H1 (cell line): ENCODE data around the gene PELI2. TPM values are rescaled to one million over a fixed set of nuclear protein-coding genes. Genes with fewer than 3 reads are reported as not detected.

Source experiments
- CTCF ChIA-PET: fragments of 300-600 bp; sonication (Branson Sonifier 250); formaldehyde crosslinking; loops from one replicate; lab custom pipeline; 2021; ENCODE audit not compliant: partially characterized antibody; lab: Charles Lee
- POLR2A ChIA-PET: fragments of 300-600 bp; sonication (Branson Sonifier 250); formaldehyde crosslinking; loops from one replicate; lab custom pipeline; 2021; ENCODE audit warnings: inconsistent platforms; ENCODE audit not compliant: partially characterized antibody; lab: Charles Lee
- DNase-seq, 2 experiments: peaks; one replicate each; pipeline versions ENCODE4 v3.0.0 to v3.0.0-alpha.2; 2010 to 2022; ENCODE audit warnings: low spot score in 2 of 2, low read depth in 1 of 2, mixed read lengths in 1 of 2
- FAIRE-seq: peaks from 2 replicates; lab custom pipeline; 2011; peaks lifted over from hg19 to GRCh38; lab: Jason Lieb, UNC
- H2AFZ ChIP-seq: 2 replicates; pipeline ENCODE4 v1.8.1; 2012; ENCODE audit warnings: low read length, inconsistent platforms
- H2AK5ac ChIP-seq: 2 replicates; pipeline ENCODE4 v1.6.1; 2013; ENCODE audit warnings: low read depth, low read length
- H2BK120ac ChIP-seq: replicated peaks from 2 replicates; pipeline ENCODE3; 2013; ENCODE audit warnings: low read depth, low read length, inconsistent platforms
- H2BK12ac ChIP-seq: 2 replicates; pipeline ENCODE4 v1.6.1; 2013; ENCODE audit warnings: low read depth, low read length
- H2BK15ac ChIP-seq: 2 replicates; pipeline ENCODE4 v1.6.1; 2013; ENCODE audit warnings: low read length
- H2BK20ac ChIP-seq: 2 replicates; pipeline ENCODE4 v1.6.1; 2013; ENCODE audit warnings: low read length
- H2BK5ac ChIP-seq: 2 replicates; pipeline ENCODE4 v1.6.1; 2013; ENCODE audit warnings: low read depth, low read length
- H3K14ac ChIP-seq: 2 replicates; pipeline ENCODE4 v1.6.1; 2013; ENCODE audit warnings: inconsistent platforms; ENCODE audit not compliant: insufficient read length
- H3K18ac ChIP-seq: 2 replicates; pipeline ENCODE4 v1.6.1; 2013; ENCODE audit warnings: low read length; ENCODE audit errors: extremely low read depth
- H3K23ac ChIP-seq: 2 replicates; pipeline ENCODE4 v1.6.1; 2013; ENCODE audit warnings: inconsistent platforms; ENCODE audit not compliant: insufficient read length
- H3K23me2 ChIP-seq: 2 replicates; pipeline ENCODE4 v1.6.1; 2013; ENCODE audit warnings: low read depth, low read length
- H3K27ac ChIP-seq: 2 replicates; pipeline ENCODE4 v1.6.1; 2011; ENCODE audit warnings: low read depth, low read length, inconsistent platforms
- H3K27me3 ChIP-seq, 4 experiments: replicated peaks in 1 of 4; 1 replicate in 1 of 4; 2 replicates in 3 of 4; pipeline versions ENCODE4 v1.6.1 to v1.8.1; 2011 to 2013; ENCODE audit warnings: low read length in 3 of 4, mild to moderate bottlenecking in 3 of 4, inconsistent platforms in 2 of 4, mixed read lengths in 2 of 4, moderate library complexity in 1 of 4; ENCODE audit not compliant: control insufficient read depth in 3 of 4, insufficient read depth in 3 of 4; ENCODE audit errors: extremely low read depth in 1 of 4
- H3K36me3 ChIP-seq, 4 experiments: 2 replicates each; pipeline versions ENCODE4 v1.6.1 to v1.8.1; 2011 to 2013; ENCODE audit warnings: mild to moderate bottlenecking in 4 of 4, low read length in 3 of 4, moderate library complexity in 2 of 4, control low read depth in 1 of 4, inconsistent platforms in 1 of 4; ENCODE audit not compliant: insufficient read depth in 4 of 4, control insufficient read depth in 2 of 4
- H3K4ac ChIP-seq: replicated peaks from 2 replicates; pipeline ENCODE3; 2013; ENCODE audit warnings: low read length, low read depth, mixed read lengths, inconsistent platforms; ENCODE audit not compliant: insufficient read length
- H3K4me1 ChIP-seq, 4 experiments: replicated peaks in 1 of 4; 1 replicate in 1 of 4; 2 replicates in 3 of 4; pipeline versions ENCODE4 v1.6.1 to v1.8.1; 2011 to 2013; ENCODE audit warnings: low read length in 3 of 4, inconsistent platforms in 2 of 4, mixed read lengths in 1 of 4; ENCODE audit not compliant: insufficient read depth in 4 of 4, control insufficient read depth in 3 of 4
- H3K4me2 ChIP-seq, 2 experiments: 2 replicates each; pipeline versions ENCODE4 v1.6.1 to v1.8.1; 2011 to 2013; ENCODE audit warnings: low read depth in 2 of 2, low read length in 2 of 2, control low read depth in 1 of 2, inconsistent platforms in 1 of 2, mild to moderate bottlenecking in 1 of 2; ENCODE audit not compliant: insufficient read depth in 1 of 2
- H3K4me3 ChIP-seq, 4 experiments: fragments of 200-600, 300-600 bp in 1 of 4; sonication (generic), shearing (Covaris generic), sonication (Bioruptor Twin) in 1 of 4; 2 replicates each; pipeline versions ENCODE4 v1.5.1 to v1.8.1; 2011 to 2016; ENCODE audit warnings: low read length in 4 of 4, low read depth in 3 of 4, control low read depth in 2 of 4, inconsistent platforms in 2 of 4, mild to moderate bottlenecking in 2 of 4, mixed read lengths in 1 of 4, moderate library complexity in 1 of 4; ENCODE audit not compliant: insufficient read depth in 2 of 4; ENCODE audit errors: extremely low read depth in 1 of 4
- H3K56ac ChIP-seq: replicated peaks from 2 replicates; pipeline ENCODE3; 2013; ENCODE audit warnings: low read depth, mild to moderate bottlenecking, mixed read lengths, low read length, inconsistent platforms; ENCODE audit not compliant: insufficient read length
- H3K79me1 ChIP-seq: 2 replicates; pipeline ENCODE4 v1.6.1; 2013; ENCODE audit warnings: low read depth, low read length, control low read depth
- H3K79me2 ChIP-seq, 2 experiments: 2 replicates each; pipeline versions ENCODE4 v1.6.1 to v1.8.1; 2012 to 2013; ENCODE audit warnings: low read length in 2 of 2, mild to moderate bottlenecking in 2 of 2, inconsistent platforms in 1 of 2; ENCODE audit not compliant: insufficient read depth in 2 of 2, control insufficient read depth in 1 of 2
- H3K9ac ChIP-seq, 4 experiments: replicated peaks in 1 of 4; 1 replicate in 1 of 4; 2 replicates in 3 of 4; pipeline versions ENCODE4 v1.6.1 to v1.8.1; 2011 to 2013; ENCODE audit warnings: low read depth in 3 of 4, low read length in 3 of 4, control low read depth in 2 of 4, mild to moderate bottlenecking in 2 of 4, moderate library complexity in 2 of 4, inconsistent platforms in 1 of 4; ENCODE audit errors: extremely low read depth in 1 of 4
- H3K9me3 ChIP-seq, 2 experiments: 2 replicates each; pipeline versions ENCODE4 v1.6.1 to v1.8.1; 2012 to 2013; ENCODE audit warnings: mild to moderate bottlenecking in 2 of 2, moderate library complexity in 2 of 2, control low read depth in 1 of 2, inconsistent platforms in 1 of 2, low read depth in 1 of 2, low read length in 1 of 2, mixed read lengths in 1 of 2; ENCODE audit not compliant: insufficient read depth in 2 of 2
- H4K20me1 ChIP-seq, 2 experiments: replicated peaks in 1 of 2; 2 replicates each; pipeline versions ENCODE3 to v1.8.1; 2011 to 2013; ENCODE audit warnings: inconsistent platforms in 2 of 2, low read length in 2 of 2, mild to moderate bottlenecking in 1 of 2; ENCODE audit not compliant: insufficient read depth in 2 of 2, control insufficient read depth in 1 of 2
- H4K5ac ChIP-seq: 2 replicates; pipeline ENCODE4 v1.6.1; 2013; ENCODE audit warnings: low read length, low read depth, mixed read lengths, inconsistent platforms; ENCODE audit not compliant: insufficient read length
- H4K8ac ChIP-seq: 2 replicates; pipeline ENCODE4 v1.8.0; 2013; ENCODE audit warnings: mild to moderate bottlenecking, moderate library complexity, low read length, inconsistent platforms; ENCODE audit not compliant: insufficient read depth; ENCODE audit errors: extremely low read depth
- H4K91ac ChIP-seq: replicated peaks from 2 replicates; pipeline ENCODE3; 2013; ENCODE audit warnings: low read length, mixed read lengths, inconsistent platforms; ENCODE audit not compliant: insufficient read length
- BACH1 ChIP-seq: IDR thresholded peaks from 2 replicates; pipeline ENCODE4 v1.6.1; 2012; ENCODE audit warnings: low read length, improper control_type of control experiment
- KDM4A ChIP-seq: IDR thresholded peaks from one replicate; pipeline ENCODE4 v1.7.1; 2012; ENCODE audit warnings: low read depth, mild to moderate bottlenecking, moderate library complexity, low read length, inconsistent platforms; ENCODE audit not compliant: severe bottlenecking
- MAFK ChIP-seq: IDR thresholded peaks from 2 replicates; pipeline ENCODE4 v1.6.1; 2012; ENCODE audit warnings: low read depth, mild to moderate bottlenecking, improper control_type of control experiment, low read length
- RAD21 ChIP-seq, 2 experiments: IDR thresholded peaks in 1 of 2; conservative IDR thresholded peaks in 1 of 2; 2 replicates each; pipeline ENCODE4 v1.6.1; 2011; ENCODE audit warnings: low read depth in 2 of 2, low read length in 2 of 2, improper control_type of control experiment in 1 of 2, inconsistent platforms in 1 of 2, mild to moderate bottlenecking in 1 of 2, moderate library complexity in 1 of 2
- RXRA ChIP-seq: IDR thresholded peaks from 2 replicates; pipeline ENCODE4 v1.6.1; 2011; ENCODE audit warnings: low read depth, mild to moderate bottlenecking, low read length, moderate library complexity; ENCODE audit not compliant: insufficient read depth
- YY1 ChIP-seq: IDR thresholded peaks from 2 replicates; pipeline ENCODE4 v1.6.1; 2011; ENCODE audit warnings: low read depth, mild to moderate bottlenecking, low read length
- ZNF274 ChIP-seq: IDR thresholded peaks from 2 replicates; pipeline ENCODE4 v1.7.0; 2012; ENCODE audit warnings: low read length, borderline replicate concordance; ENCODE audit errors: extremely low read depth
- WGBS, 2 experiments: shearing (Covaris generic) in 1 of 2; methylation state at CpG; one replicate each; pipeline versions ENCODE4 v1.1.6 to v1.1.7; 2013 to 2015; ENCODE audit warnings: low lambda C conversion rate in 2 of 2, mixed read lengths in 2 of 2, inconsistent platforms in 1 of 2, low coverage in 1 of 2, missing lambda C conversion rate in 1 of 2; ENCODE audit not compliant: insufficient replicate concordance in 2 of 2, insufficient coverage in 1 of 2, insufficient read length in 1 of 2; ENCODE audit errors: extremely low coverage in 1 of 2, missing lambda C conversion rate in 1 of 2; 5-methylcytosine and 5-hydroxymethylcytosine counted together
- polyA plus RNA-seq, 7 experiments: library from polyadenylated mRNA; depleted of rRNA in 3 of 7; stranded (reverse) in 5 of 7; unstranded in 2 of 7; fragments of >200 nt in 5 of 7; fragments of 200-250 nt in 2 of 7; gene quantifications; 1 replicate in 5 of 7; 2 replicates in 1 of 7; 4 replicates in 1 of 7; pipeline versions ENCODE4 v1.2.1 to v1.2.3, GENCODE V29; 2011 to 2013; ENCODE audit warnings: missing spikeins in 2 of 7, mixed read lengths in 2 of 7
- total RNA-seq: library from RNA; stranded (reverse); fragmentation: NEBNext Ultra II Directional; extraction: Animal tissue kit (Norgen Biotek cat#: 25700); gene quantifications from 2 replicates; pipeline ENCODE4 v1.2.1, GENCODE V29; 2021
- TF ChIP-seq, protein P1 (sequence below), 3 experiments: IDR thresholded peaks; 1 replicate in 2 of 3; 2 replicates in 1 of 3; pipeline versions ENCODE4 v1.5.1 to v1.6.1; 2011; ENCODE audit warnings: low read length in 3 of 3, mild to moderate bottlenecking in 3 of 3, inconsistent platforms in 2 of 3, low read depth in 1 of 3, moderate library complexity in 1 of 3; ENCODE audit not compliant: insufficient read depth in 1 of 3; ENCODE audit errors: control extremely low read depth in 1 of 3

The PELI2 gene
- total and polyA plus RNA-seq, 2 of the 8 experiments (the other 6 are each of a cell fraction or from before 2014, with no cell fraction given), result 14.6 to 25.7 TPM

DNA sequence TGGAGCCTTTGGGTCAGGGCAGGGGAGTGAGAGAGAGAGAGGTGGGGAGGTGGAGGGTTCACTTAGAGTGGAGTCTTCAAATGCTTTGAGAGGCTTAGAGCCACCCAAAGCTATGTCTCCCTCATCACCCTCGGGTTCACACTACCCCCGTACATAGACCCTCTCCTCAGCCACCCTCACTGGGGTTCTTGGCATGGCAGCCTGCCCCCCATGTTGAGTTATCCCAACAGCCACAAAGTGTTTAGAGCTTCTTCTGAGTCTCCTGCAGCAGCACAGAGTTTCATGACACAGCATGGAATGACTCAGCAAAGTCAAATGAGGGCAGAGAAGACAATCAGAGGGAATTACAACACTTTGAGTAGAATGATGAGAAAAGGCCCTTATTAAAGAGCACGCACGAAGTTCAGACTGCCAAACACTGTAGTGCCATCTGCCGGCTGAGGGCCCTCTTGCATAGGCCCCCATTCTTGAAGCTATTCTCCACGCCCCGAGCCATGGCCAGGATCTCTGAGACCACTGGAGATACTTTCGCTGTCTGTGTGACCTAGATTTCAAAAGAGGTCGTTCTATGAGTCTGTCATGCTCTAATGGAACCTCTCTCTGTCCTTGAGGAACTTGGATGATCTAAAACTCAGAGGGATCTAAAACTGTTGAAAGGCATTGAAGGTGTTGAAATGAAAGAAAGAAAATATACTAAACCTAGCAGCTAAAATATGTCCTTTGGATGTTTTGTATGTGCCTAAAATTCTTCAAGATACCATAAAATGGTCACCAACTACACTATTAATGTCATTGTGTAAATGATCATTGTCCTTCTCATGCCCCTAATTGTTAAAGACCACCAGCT, 221.9 kb downstream of the PELI2 start:
- no peak overlapping the region for H4K91ac ChIP-seq
- H3K79me1 ChIP-seq, result no peaks in the 10 kb centered on the region
- no peak overlapping the region for H3K23ac ChIP-seq
- no peak for FAIRE-seq
- no peak overlapping the region for H3K27ac ChIP-seq
- H2AFZ ChIP-seq, result no peak overlapping the region
- WGBS, 2 experiments, result 69% methylated on average over 9 of the region's 9 CpGs; no CpG with 5 or more reads in 1 of the 2 experiments
- no peak overlapping the region for H4K5ac ChIP-seq
- no peak overlapping the region for H3K14ac ChIP-seq
- DNase-seq, result peak in 1 of 2 experiments; percentile 56
- H3K56ac ChIP-seq, result no peak overlapping the region
- H3K79me2 ChIP-seq, result no peaks in the 10 kb centered on the region
- no peak overlapping the region for H2BK20ac ChIP-seq
- H3K23me2 ChIP-seq, result no peaks in the 10 kb centered on the region
- H3K4me1 ChIP-seq, result no peaks in the 10 kb centered on the region
- H2BK120ac ChIP-seq, result no peak overlapping the region
- H2AK5ac ChIP-seq, result no peak overlapping the region
- no peaks in the 10 kb centered on the region for H3K9me3 ChIP-seq
- no peak overlapping the region for H3K4me3 ChIP-seq
- H4K20me1 ChIP-seq, result no peaks in the 10 kb centered on the region
- no peak overlapping the region for H2BK15ac ChIP-seq
- no peak overlapping the region for H3K9ac ChIP-seq
- ChIA-PET CTCF (interaction anchor here (0.6 to 4.3 kb wide), 31 partner anchors 10 to 890 kb away, joined by 3 to 26 read pairs (median 3); no protein-coding TSS in a partner anchor), POLR2A (interaction anchor here (0.7 kb wide), 1 partner anchor 149 kb away, joined by 3 read pairs; no protein-coding TSS in a partner anchor)
- H3K36me3 ChIP-seq, result no peaks in the 10 kb centered on the region
- H4K8ac ChIP-seq, result no peak overlapping the region
- no peaks in the 10 kb centered on the region for H3K27me3 ChIP-seq
- H2BK12ac ChIP-seq, result no peak overlapping the region
- no peak overlapping the region for H2BK5ac ChIP-seq
- H3K18ac ChIP-seq, result no peak overlapping the region
- H3K4ac ChIP-seq, result no peak overlapping the region
- H3K4me2 ChIP-seq, result no peak overlapping the region
- peak; percentile 86 for TF ChIP-seq MAFK
- TF ChIP-seq, protein P1, sequence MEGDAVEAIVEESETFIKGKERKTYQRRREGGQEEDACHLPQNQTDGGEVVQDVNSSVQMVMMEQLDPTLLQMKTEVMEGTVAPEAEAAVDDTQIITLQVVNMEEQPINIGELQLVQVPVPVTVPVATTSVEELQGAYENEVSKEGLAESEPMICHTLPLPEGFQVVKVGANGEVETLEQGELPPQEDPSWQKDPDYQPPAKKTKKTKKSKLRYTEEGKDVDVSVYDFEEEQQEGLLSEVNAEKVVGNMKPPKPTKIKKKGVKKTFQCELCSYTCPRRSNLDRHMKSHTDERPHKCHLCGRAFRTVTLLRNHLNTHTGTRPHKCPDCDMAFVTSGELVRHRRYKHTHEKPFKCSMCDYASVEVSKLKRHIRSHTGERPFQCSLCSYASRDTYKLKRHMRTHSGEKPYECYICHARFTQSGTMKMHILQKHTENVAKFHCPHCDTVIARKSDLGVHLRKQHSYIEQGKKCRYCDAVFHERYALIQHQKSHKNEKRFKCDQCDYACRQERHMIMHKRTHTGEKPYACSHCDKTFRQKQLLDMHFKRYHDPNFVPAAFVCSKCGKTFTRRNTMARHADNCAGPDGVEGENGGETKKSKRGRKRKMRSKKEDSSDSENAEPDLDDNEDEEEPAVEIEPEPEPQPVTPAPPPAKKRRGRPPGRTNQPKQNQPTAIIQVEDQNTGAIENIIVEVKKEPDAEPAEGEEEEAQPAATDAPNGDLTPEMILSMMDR (IDR thresholded peaks at IDR 0.05; ENCODE audit: control extremely low read depth in 1 of 3, insufficient read depth in 1 of 3, low read depth in 1 of 3, low read length in 3 of 3), result peak; percentile 58 to 83 (median 74)
- TF ChIP-seq KDM4A, result no peak
- peak; percentile 97 for TF ChIP-seq BACH1
- no peak for TF ChIP-seq ZNF274
- TF ChIP-seq RAD21 (IDR thresholded peaks at IDR 0.05 in 1 of 2, conservative IDR thresholded peaks at IDR 0.05 in 1 of 2; ENCODE audit: low read depth in 2 of 2, low read length in 2 of 2), result peak; percentile 77 to 83
- no peak for TF ChIP-seq YY1
- no peak for TF ChIP-seq RXRA
